GM12872 (cell line): ENCODE results near the gene SEM1.

ENCODE experiments used
- CTCF ChIP-seq: IDR thresholded peaks from 3 replicates; pipeline ENCODE4 v1.5.1; 2011; ENCODE audit warnings: low read depth, mild to moderate bottlenecking, low read length, moderate library complexity; ENCODE audit not compliant: insufficient read depth

SEM1 gene

GRCh38 chr7:96670338-96671289 is 39.0 kb downstream of the SEM1 start:
- no peak for TF ChIP-seq CTCF

GRCh38 chr7:96669812-96670211 is 39.8 kb downstream of the SEM1 start:
- TF ChIP-seq CTCF = no peak

- no peak for TF ChIP-seq CTCF
Observed at GRCh38 chr7:96667026-96667425, 42.6 kb downstream of the SEM1 start.

- TF ChIP-seq CTCF = no peak
Observed at GRCh38 chr7:96665689-96666088, 44.0 kb downstream of the SEM1 start.

GRCh38 chr7:96664793-96665192 is 44.9 kb downstream of the SEM1 start:
- no peak for TF ChIP-seq CTCF

- TF ChIP-seq CTCF = no peak
Observed at GRCh38 chr7:96663871-96664445, 45.7 kb downstream of the SEM1 start.

GRCh38 chr7:96663457-96663856 is 46.2 kb downstream of the SEM1 start:
- no peak for TF ChIP-seq CTCF
